ENCODE measurements around the gene TRIP13.

DNA sequence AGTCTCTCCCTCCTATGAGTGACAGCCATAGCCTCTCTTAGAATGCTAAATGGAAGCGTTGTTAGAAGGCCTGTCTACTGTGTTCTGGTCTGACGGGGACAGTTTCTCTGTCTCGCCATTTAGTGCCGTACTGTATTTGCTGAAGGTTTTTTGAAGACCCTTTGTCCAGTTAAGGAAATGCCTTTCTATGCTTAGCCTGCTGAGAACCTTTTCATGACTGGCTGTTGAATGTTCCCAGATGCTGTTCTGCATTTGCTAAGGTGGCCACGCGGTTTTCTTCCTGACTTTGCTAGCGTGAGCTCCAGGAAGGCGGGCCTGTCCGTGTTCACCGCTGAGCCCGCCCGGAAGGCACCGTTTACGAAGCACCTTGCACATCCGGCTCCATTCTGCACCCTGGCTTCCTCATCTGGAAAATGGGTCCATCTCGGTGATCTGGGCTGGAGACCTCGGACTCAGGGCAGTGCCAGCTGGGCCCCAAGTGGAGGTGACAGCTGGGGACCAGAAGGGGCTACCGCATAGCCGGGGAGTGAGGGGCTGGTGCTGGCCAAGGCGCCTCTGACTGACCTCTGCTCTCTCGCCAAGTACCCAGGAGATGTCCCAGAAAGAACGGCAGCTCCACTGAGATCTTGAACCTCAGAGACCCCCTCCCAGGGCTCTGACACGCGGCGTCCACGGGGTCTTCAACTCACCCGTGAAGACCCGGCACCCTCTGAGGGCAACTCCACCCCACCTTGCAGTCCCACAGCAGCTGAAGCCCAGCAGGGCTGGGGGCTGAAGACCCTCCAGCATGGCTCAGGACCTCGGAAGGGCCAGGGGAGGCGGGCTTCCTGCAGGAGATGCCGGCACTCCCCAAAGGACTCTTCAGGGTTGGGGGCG, 63.4 kb downstream of the TRIP13 start:
- TF ChIP-seq, protein P1, sequence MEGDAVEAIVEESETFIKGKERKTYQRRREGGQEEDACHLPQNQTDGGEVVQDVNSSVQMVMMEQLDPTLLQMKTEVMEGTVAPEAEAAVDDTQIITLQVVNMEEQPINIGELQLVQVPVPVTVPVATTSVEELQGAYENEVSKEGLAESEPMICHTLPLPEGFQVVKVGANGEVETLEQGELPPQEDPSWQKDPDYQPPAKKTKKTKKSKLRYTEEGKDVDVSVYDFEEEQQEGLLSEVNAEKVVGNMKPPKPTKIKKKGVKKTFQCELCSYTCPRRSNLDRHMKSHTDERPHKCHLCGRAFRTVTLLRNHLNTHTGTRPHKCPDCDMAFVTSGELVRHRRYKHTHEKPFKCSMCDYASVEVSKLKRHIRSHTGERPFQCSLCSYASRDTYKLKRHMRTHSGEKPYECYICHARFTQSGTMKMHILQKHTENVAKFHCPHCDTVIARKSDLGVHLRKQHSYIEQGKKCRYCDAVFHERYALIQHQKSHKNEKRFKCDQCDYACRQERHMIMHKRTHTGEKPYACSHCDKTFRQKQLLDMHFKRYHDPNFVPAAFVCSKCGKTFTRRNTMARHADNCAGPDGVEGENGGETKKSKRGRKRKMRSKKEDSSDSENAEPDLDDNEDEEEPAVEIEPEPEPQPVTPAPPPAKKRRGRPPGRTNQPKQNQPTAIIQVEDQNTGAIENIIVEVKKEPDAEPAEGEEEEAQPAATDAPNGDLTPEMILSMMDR (conservative IDR thresholded peaks at IDR 0.05; ENCODE audit: low read depth in 2 of 2), result no peak
- TF ChIP-seq EZH2 (IDR thresholded peaks at IDR 0.05; ENCODE audit: low read depth, unreplicated experiment) (no peak), CREB1 (CRISPR knock-in tag; IDR thresholded peaks at IDR 0.05; ENCODE audit: low read depth) (no peak), EZH2phosphoT487 (IDR thresholded peaks at IDR 0.05; ENCODE audit: unreplicated experiment) (no peak)
